B cell (primary cell): ENCODE measurements around the gene ESYT3. TPM values are rescaled to one million over a fixed set of nuclear protein-coding genes. Genes with fewer than 3 reads are reported as not detected.

Experiments
- ATAC-seq: fragments of 200-7000 bp; cut with Tn5 transposase; one replicate; pipeline ENCODE4 v1.10.0; 2021; ENCODE audit warnings: low read depth, mild to moderate bottlenecking, moderate number of reproducible peaks, moderate library complexity
- CTCF ChIA-PET: fragments of 350-600 bp; sonication (Branson Sonifier 250); formaldehyde crosslinking; loops from one replicate; lab custom pipeline; 2021; ENCODE audit warnings: antibody characterized with exemption, inconsistent platforms; lab: Charles Lee
- POLR2A ChIA-PET: fragments of 350-600 bp; sonication (Branson Sonifier 250); formaldehyde crosslinking; loops from one replicate; lab custom pipeline; 2021; ENCODE audit warnings: antibody characterized with exemption; lab: Charles Lee
- DNase-seq: peaks from one replicate; pipeline ENCODE4 v3.0.0; 2013
- H2AFZ ChIP-seq: 2 replicates; pipeline ENCODE4 v1.6.1; 2012; ENCODE audit warnings: mild to moderate bottlenecking, low read depth, low read length; ENCODE audit not compliant: insufficient read depth, poor library complexity, severe bottlenecking
- H3K27ac ChIP-seq, 2 donors: 1 replicate in 1 of 2; 2 replicates in 1 of 2; pipeline ENCODE4 v1.5.1; 2012 to 2013; ENCODE audit warnings: low read length in 2 of 2, mild to moderate bottlenecking in 2 of 2, moderate library complexity in 1 of 2
- H3K27me3 ChIP-seq, 4 experiments: fragments of 200-600 bp in 1 of 4; sonication (generic) in 1 of 4; replicated peaks in 1 of 4; 1 replicate in 2 of 4; 2 replicates in 2 of 4; pipeline versions ENCODE4 v1.6.1 to v1.7.0; 2013 to 2016; ENCODE audit warnings: low read length in 3 of 4, mild to moderate bottlenecking in 2 of 4, mixed read lengths in 1 of 4, moderate library complexity in 1 of 4; ENCODE audit not compliant: insufficient read depth in 4 of 4, control insufficient read depth in 3 of 4; ENCODE audit errors: control extremely low read depth in 1 of 4
- H3K36me3 ChIP-seq, 2 experiments: replicated peaks in 1 of 2; 1 replicate in 1 of 2; 2 replicates in 1 of 2; pipeline versions ENCODE4 v1.6.1 to v1.7.1; 2013; ENCODE audit warnings: low read length in 1 of 2; ENCODE audit not compliant: insufficient read depth in 2 of 2, control insufficient read depth in 1 of 2; ENCODE audit errors: control extremely low read depth in 1 of 2, extremely low read depth in 1 of 2
- H3K4me1 ChIP-seq, 2 donors: fragments of 200-600 bp in 1 of 2; sonication (generic) in 1 of 2; 1 replicate in 1 of 2; 2 replicates in 1 of 2; pipeline versions ENCODE4 v1.5.1 to v1.6.1; 2013 to 2017; ENCODE audit warnings: low read length in 2 of 2; ENCODE audit not compliant: control insufficient read depth in 2 of 2, insufficient read depth in 2 of 2
- H3K4me2 ChIP-seq: replicated peaks from 2 replicates; pipeline ENCODE3; 2012; ENCODE audit warnings: mild to moderate bottlenecking, low read depth, low read length; ENCODE audit not compliant: poor library complexity, severe bottlenecking
- H3K4me3 ChIP-seq, 5 experiments: fragments of 200-600 bp in 1 of 5; sonication (generic) in 1 of 5; 1 replicate in 3 of 5; 2 replicates in 2 of 5; pipeline versions ENCODE4 v1.5.1 to v1.7.0; 2011 to 2016; ENCODE audit warnings: low read length in 4 of 5, mild to moderate bottlenecking in 4 of 5, low read depth in 2 of 5, control low read depth in 1 of 5, moderate library complexity in 1 of 5; ENCODE audit not compliant: insufficient read depth in 1 of 5; ENCODE audit errors: control extremely low read depth in 1 of 5, extremely low read depth in 1 of 5
- H3K79me2 ChIP-seq: fragments of 200-600 bp; sonication (generic); one replicate; pipeline ENCODE4 v1.6.0; 2016; ENCODE audit warnings: low read length; ENCODE audit not compliant: control insufficient read depth, insufficient read depth
- H3K9ac ChIP-seq: fragments of 200-600 bp; sonication (generic); 2 replicates; pipeline ENCODE4 v1.6.1; 2017; ENCODE audit warnings: mild to moderate bottlenecking, low read length, moderate library complexity
- H3K9me3 ChIP-seq, 3 donors: one replicate each; pipeline versions ENCODE4 v1.6.1 to v1.7.1; 2013; ENCODE audit warnings: low read length in 2 of 3; ENCODE audit not compliant: control insufficient read depth in 2 of 3, insufficient read depth in 1 of 3; ENCODE audit errors: control extremely low read depth in 1 of 3
- H4K20me1 ChIP-seq: 2 replicates; pipeline ENCODE4 v1.6.0; 2012; ENCODE audit warnings: mild to moderate bottlenecking, low read length; ENCODE audit not compliant: insufficient read depth, control insufficient read depth, poor library complexity, severe bottlenecking
- H3K27ac Mint-ChIP-seq: one replicate; pipeline ENCODE4 v1.8.0; 2021; ENCODE audit warnings: mixed read lengths
- H3K27me3 Mint-ChIP-seq: one replicate; pipeline ENCODE4 v1.8.0; 2021; ENCODE audit warnings: mixed read lengths
- H3K4me1 Mint-ChIP-seq: one replicate; pipeline ENCODE4 v1.8.0; 2021; ENCODE audit warnings: mixed read lengths
- H3K4me3 Mint-ChIP-seq: one replicate; pipeline ENCODE4 v1.8.0; 2021; ENCODE audit warnings: mixed read lengths
- H3K9me3 Mint-ChIP-seq: one replicate; pipeline ENCODE4 v1.8.0; 2022; ENCODE audit warnings: mixed read lengths; ENCODE audit not compliant: insufficient read depth
- CTCF ChIP-seq: fragments of 200-600 bp; IDR thresholded peaks from one replicate; pipeline ENCODE4 v1.8.0; 2022; ENCODE audit warnings: antibody characterized with exemption, mild to moderate bottlenecking
- EZH2 ChIP-seq: IDR thresholded peaks from 2 replicates; pipeline ENCODE4 v1.6.1; 2012; ENCODE audit warnings: borderline replicate concordance, low read depth, mild to moderate bottlenecking, moderate library complexity, low read length; ENCODE audit not compliant: insufficient read depth, poor library complexity, severe bottlenecking
- WGBS: methylation state at CpG from one replicate; pipeline ENCODE4 v1.1.5; 2013; ENCODE audit warnings: missing lambda C conversion rate; ENCODE audit not compliant: insufficient coverage; 5-methylcytosine and 5-hydroxymethylcytosine counted together
- intact Hi-C: fragments of 100-400 bp; cut with micrococcal nuclease; formaldehyde crosslinking; loops from one replicate; pipeline ENCODE4 v1.10.0; 2022
- polyA plus RNA-seq: library from polyadenylated mRNA; depleted of rRNA; stranded (reverse); fragments of >200 nt; gene quantifications from 2 replicates; pipeline ENCODE4 v1.2.3, GENCODE V29; 2012
- total RNA-seq, 2 donors: library from RNA; stranded (reverse); fragments of 120-200 nt in 1 of 2; gene quantifications; 1 replicate in 1 of 2; 2 replicates in 1 of 2; pipeline versions ENCODE4 v1.2.3 to v1.2.4, GENCODE V29; 2013 to 2022

Gene ESYT3
- total and polyA plus RNA-seq, 2 donors (not counting 1 experiment from before 2014, with no cell fraction given): not detected

GRCh38 chr3:138408751-138409570 lies 25.5 kb upstream of the ESYT3 start:
- ATAC-seq (no peak), DNase-seq (no peak)
- POLR2A ChIA-PET: no interaction called here
- TF ChIP-seq CTCF (no peak), EZH2 (no peak)
- no peak overlapping the region for H3K27ac ChIP-seq
- H3K4me2 ChIP-seq: no peak overlapping the region
- no peaks in the 10 kb centered on the region for H3K4me1 ChIP-seq
- H3K79me2 ChIP-seq: no peaks in the 10 kb centered on the region
- no peaks in the 10 kb centered on the region for H3K9me3 Mint-ChIP-seq
- no peaks in the 10 kb centered on the region for H4K20me1 ChIP-seq
- H3K4me3 Mint-ChIP-seq: no peak overlapping the region
- no peak overlapping the region for H3K9ac ChIP-seq
- CTCF ChIA-PET: interaction anchor here (1.3 to 1.5 kb wide), 2 partner anchors 9 to 10 kb away, joined by 5 read pairs; no protein-coding TSS in a partner anchor
- no peaks in the 10 kb centered on the region for H3K4me1 Mint-ChIP-seq
- peaks cover 0 to 22% (median 4%) of the 10 kb centered on the region in 4 experiments for H3K27me3 ChIP-seq
- H3K27me3 Mint-ChIP-seq: peaks cover 47% of the 10 kb centered on the region
- H3K9me3 ChIP-seq: peaks cover 0 to 1% (median 0%) of the 10 kb centered on the region in 3 donors
- 89% methylated on average over 5 of the region's 7 CpGs for WGBS
- H3K27ac Mint-ChIP-seq: no peak overlapping the region
- no peak overlapping the region for H3K4me3 ChIP-seq
- intact Hi-C loops: no loop called here
- H2AFZ ChIP-seq: no peak overlapping the region
- no peaks in the 10 kb centered on the region for H3K36me3 ChIP-seq

- H3K9me3 ChIP-seq: no peaks in the 10 kb centered on the region
- no peak overlapping the region for H3K4me2 ChIP-seq
- ChIA-PET POLR2A (no interaction called here), CTCF (interaction anchor here (1.0 to 1.1 kb wide), 2 partner anchors 502 to 511 kb away, joined by 5 read pairs; no protein-coding TSS in a partner anchor)
- H3K79me2 ChIP-seq: no peaks in the 10 kb centered on the region
- DNase-seq (no peak), ATAC-seq (no peak)
- H3K27ac Mint-ChIP-seq: no peak overlapping the region
- 76% methylated on average over 8 of the region's 9 CpGs for WGBS
- H3K4me1 Mint-ChIP-seq: no peaks in the 10 kb centered on the region
- intact Hi-C loops: no loop called here
- H3K27ac ChIP-seq: no peak overlapping the region
- no peak overlapping the region for H2AFZ ChIP-seq
- H3K27me3 ChIP-seq: peaks cover 0 to 32% (median 8%) of the 10 kb centered on the region in 4 experiments
- no peak overlapping the region for H3K9ac ChIP-seq
- no peaks in the 10 kb centered on the region for H3K36me3 ChIP-seq
- no peaks in the 10 kb centered on the region for H4K20me1 ChIP-seq
- H3K4me3 Mint-ChIP-seq: no peak overlapping the region
- TF ChIP-seq EZH2 (no peak), CTCF (no peak)
- H3K27me3 Mint-ChIP-seq: peaks cover 57% of the 10 kb centered on the region
- H3K4me3 ChIP-seq: no peak overlapping the region
- no peaks in the 10 kb centered on the region for H3K4me1 ChIP-seq
- H3K9me3 Mint-ChIP-seq: no peaks in the 10 kb centered on the region
These were observed 21.4 kb upstream of the ESYT3 start for GRCh38 chr3:138412821-138413551.
